K562 (cell line): ENCODE results near the gene TRAP1. TPM values are rescaled to one million over a fixed set of nuclear protein-coding genes. Genes with fewer than 3 reads are reported as not detected.

Experiments used
- EZH2 ChIP-seq: IDR thresholded peaks from 2 replicates; pipeline ENCODE4 v1.6.1; 2012; ENCODE audit warnings: low read depth, mild to moderate bottlenecking, inconsistent platforms, low read length, borderline replicate concordance
- GATAD2B ChIP-seq: fragments of 450-650 bp; IDR thresholded peaks from 2 replicates; pipeline ENCODE4 v1.6.1; 2017; ENCODE audit warnings: mild to moderate bottlenecking, borderline replicate concordance
- HOXB6 ChIP-seq: fragments of 250-450 bp; sonication (Bioruptor Pico); IDR thresholded peaks from 2 replicates; pipeline ENCODE4 v1.5.1; 2022; ENCODE audit warnings: mild to moderate bottlenecking, borderline replicate concordance
- ILK ChIP-seq: fragments of 450-650 bp; IDR thresholded peaks from 2 replicates; pipeline ENCODE4 v1.6.1; 2016; ENCODE audit warnings: missing genetic modification characterization, low read depth, mild to moderate bottlenecking, missing compliant biosample characterization, moderate library complexity, borderline replicate concordance
- KLF1 ChIP-seq: fragments of 450-650 bp; IDR thresholded peaks from 2 replicates; pipeline ENCODE4 v1.6.1; 2016; ENCODE audit warnings: missing genetic modification characterization, missing compliant biosample characterization
- MAFG ChIP-seq: fragments of 450-650 bp; conservative IDR thresholded peaks from 2 replicates; pipeline ENCODE4 v1.6.1; 2016; ENCODE audit warnings: missing genetic modification characterization, missing compliant biosample characterization
- NBN ChIP-seq: fragments of 450-650 bp; IDR thresholded peaks from 2 replicates; pipeline ENCODE4 v1.6.1; 2016; ENCODE audit warnings: low read depth, mild to moderate bottlenecking
- NFE2 ChIP-seq: IDR thresholded peaks from 2 replicates; pipeline ENCODE4 v1.6.1; 2014; ENCODE audit warnings: antibody characterized with exemption, low read depth
- NKRF ChIP-seq: fragments of 450-650 bp; IDR thresholded peaks from 2 replicates; pipeline ENCODE4 v1.6.1; 2016; ENCODE audit warnings: borderline replicate concordance
- RBBP5 ChIP-seq: fragments of 200-600 bp; sonication (generic); IDR thresholded peaks from 2 replicates; pipeline ENCODE4 v1.6.1; 2012; ENCODE audit warnings: borderline replicate concordance, mild to moderate bottlenecking, low read length, control low read depth, inconsistent platforms; ENCODE audit not compliant: insufficient read depth, poor library complexity, severe bottlenecking
- RREB1 ChIP-seq: fragments of 250-450 bp; sonication (Bioruptor Pico); IDR thresholded peaks from 2 replicates; pipeline ENCODE4 v1.4.0; 2020
- U2AF2 ChIP-seq: fragments of 200-400 bp; formaldehyde crosslinking; optimal IDR thresholded peaks from 2 replicates; pipeline ENCODE3; 2017; ENCODE audit warnings: low read depth, mild to moderate bottlenecking, low read length
- polyA plus RNA-seq, 8 experiments: library from polyadenylated mRNA; depleted of rRNA in 4 of 8; stranded (reverse) in 5 of 8; unstranded in 3 of 8; fragments of >200 nt; fragmentation: Nextera tagmentation in 2 of 8; fragmentation: Illumina TruSeq in 1 of 8; extraction: Ambion mirVana in 2 of 8; extraction: Trizol in 1 of 8; gene quantifications; 2 replicates each; pipeline versions ENCODE4 v1.2.1 to v1.2.3, GENCODE V29; 2011 to 2014; ENCODE audit warnings: inconsistent platforms in 1 of 8, missing spikeins in 1 of 8
- total RNA-seq, 7 experiments: library from RNA; depleted of rRNA in 6 of 7; stranded (reverse); fragments of >200 nt in 6 of 7; fragmentation: Illumina TruSeq in 2 of 7; extraction: Trizol in 2 of 7; gene quantifications; 2 replicates each; pipeline versions ENCODE4 v1.2.1 to v1.2.3, GENCODE V29; 2011 to 2021; ENCODE audit warnings: low replicate concordance in 1 of 7
- TF ChIP-seq, protein P1 (sequence below): fragments of 250-450 bp; sonication (Bioruptor Pico); IDR thresholded peaks from 2 replicates; pipeline ENCODE4 v1.8.0; 2021; ENCODE audit warnings: moderate library complexity, mild to moderate bottlenecking, inconsistent platforms
- TF ChIP-seq, protein P2 (sequence below): sonication (generic); formaldehyde crosslinking; IDR thresholded peaks from 2 replicates; pipeline ENCODE4 v1.8.1; 2023; ENCODE audit warnings: mild to moderate bottlenecking, missing genetic modification reagents

TRAP1 gene
- total and polyA plus RNA-seq, 9 of the 15 experiments (the other 6 are each of a cell fraction or from before 2014, with no cell fraction given), result 19.1 to 436 (median 301) TPM

DNA sequence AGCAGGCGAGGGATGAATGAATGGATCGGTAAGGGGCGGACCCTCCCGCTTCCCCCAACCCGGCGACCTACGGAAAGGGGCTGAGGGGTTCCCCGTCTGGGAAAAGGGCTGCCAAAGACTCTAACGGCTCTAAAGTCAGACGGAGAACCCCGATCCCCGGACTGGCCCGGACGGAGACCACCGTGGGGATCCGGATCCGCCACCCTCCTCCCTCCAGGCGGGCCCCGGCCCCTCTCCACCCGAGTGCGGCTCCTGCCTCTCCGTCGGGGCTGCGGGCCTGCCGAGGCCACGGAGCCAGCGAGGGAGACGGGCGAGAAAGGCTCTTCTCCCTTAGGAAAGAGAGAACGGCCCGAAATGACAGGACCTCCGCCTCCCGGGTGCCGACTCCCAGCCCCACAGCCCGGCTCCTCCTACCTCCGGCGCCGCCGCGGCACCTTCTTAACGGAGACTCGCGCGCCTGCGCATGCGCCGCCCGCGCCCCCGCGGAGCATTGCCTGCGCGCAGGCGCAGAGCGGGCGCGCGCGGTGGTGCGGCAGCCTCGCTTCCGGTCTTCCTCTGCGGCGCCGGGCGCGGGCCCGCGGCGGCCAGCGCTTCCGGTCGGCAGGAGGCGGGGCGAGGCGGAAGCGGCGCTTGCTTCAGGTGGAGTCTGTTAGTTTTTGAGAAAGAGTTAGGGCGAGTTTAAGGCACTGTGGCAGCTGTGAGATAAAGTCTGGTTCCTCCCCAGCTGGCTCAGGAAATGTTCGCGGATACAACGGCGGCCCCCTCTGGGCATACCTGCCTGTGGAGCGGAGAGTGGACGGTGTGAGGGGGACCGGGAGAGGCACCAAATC lies 106.0 kb downstream of the TRAP1 start, which contains the start of gene SLX4 (continued):
- no peak for TF ChIP-seq ILK
- TF ChIP-seq EZH2, result no peak
- TF ChIP-seq U2AF2, result no peak
- peak; percentile 63 for TF ChIP-seq NKRF
- peak; percentile 79; the same call in 1 of the 2 replicates for TF ChIP-seq GATAD2B
- TF ChIP-seq, protein P1, sequence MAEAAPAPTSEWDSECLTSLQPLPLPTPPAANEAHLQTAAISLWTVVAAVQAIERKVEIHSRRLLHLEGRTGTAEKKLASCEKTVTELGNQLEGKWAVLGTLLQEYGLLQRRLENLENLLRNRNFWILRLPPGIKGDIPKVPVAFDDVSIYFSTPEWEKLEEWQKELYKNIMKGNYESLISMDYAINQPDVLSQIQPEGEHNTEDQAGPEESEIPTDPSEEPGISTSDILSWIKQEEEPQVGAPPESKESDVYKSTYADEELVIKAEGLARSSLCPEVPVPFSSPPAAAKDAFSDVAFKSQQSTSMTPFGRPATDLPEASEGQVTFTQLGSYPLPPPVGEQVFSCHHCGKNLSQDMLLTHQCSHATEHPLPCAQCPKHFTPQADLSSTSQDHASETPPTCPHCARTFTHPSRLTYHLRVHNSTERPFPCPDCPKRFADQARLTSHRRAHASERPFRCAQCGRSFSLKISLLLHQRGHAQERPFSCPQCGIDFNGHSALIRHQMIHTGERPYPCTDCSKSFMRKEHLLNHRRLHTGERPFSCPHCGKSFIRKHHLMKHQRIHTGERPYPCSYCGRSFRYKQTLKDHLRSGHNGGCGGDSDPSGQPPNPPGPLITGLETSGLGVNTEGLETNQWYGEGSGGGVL (CRISPR knock-in tag), result no peak
- TF ChIP-seq MAFG, result no peak
- no peak; the same call in 1 of the 2 replicates for TF ChIP-seq KLF1 (tag)
- no peak for TF ChIP-seq RBBP5
- no peak for TF ChIP-seq NFE2
- no peak for TF ChIP-seq HOXB6
- TF ChIP-seq, protein P2, sequence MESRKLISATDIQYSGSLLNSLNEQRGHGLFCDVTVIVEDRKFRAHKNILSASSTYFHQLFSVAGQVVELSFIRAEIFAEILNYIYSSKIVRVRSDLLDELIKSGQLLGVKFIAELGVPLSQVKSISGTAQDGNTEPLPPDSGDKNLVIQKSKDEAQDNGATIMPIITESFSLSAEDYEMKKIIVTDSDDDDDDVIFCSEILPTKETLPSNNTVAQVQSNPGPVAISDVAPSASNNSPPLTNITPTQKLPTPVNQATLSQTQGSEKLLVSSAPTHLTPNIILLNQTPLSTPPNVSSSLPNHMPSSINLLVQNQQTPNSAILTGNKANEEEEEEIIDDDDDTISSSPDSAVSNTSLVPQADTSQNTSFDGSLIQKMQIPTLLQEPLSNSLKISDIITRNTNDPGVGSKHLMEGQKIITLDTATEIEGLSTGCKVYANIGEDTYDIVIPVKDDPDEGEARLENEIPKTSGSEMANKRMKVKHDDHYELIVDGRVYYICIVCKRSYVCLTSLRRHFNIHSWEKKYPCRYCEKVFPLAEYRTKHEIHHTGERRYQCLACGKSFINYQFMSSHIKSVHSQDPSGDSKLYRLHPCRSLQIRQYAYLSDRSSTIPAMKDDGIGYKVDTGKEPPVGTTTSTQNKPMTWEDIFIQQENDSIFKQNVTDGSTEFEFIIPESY (CRISPR knock-in tag), result no peak
- 0 out of 2 replicates have a peak, but pooled peaks have one; percentile 35 for TF ChIP-seq RREB1 (CRISPR knock-in tag)
- 0 out of 2 replicates have a peak, but pooled peaks have one; percentile 14 for TF ChIP-seq NBN
